AG09309 (cell line): Measurements from ENCODE around the gene SBSN.

ENCODE experiments used
- DNase-seq: peaks from one replicate; pipeline ENCODE4 v3.0.0-alpha.2; 2010; ENCODE audit warnings: low read depth
- H3K4me3 ChIP-seq: 2 replicates; pipeline ENCODE4 v1.5.1; 2011; ENCODE audit warnings: mild to moderate bottlenecking, low read depth, low read length, moderate library complexity; ENCODE audit not compliant: control insufficient read depth
- CTCF ChIP-seq: IDR thresholded peaks from 2 replicates; pipeline ENCODE4 v1.5.1; 2011; ENCODE audit warnings: mild to moderate bottlenecking, low read depth, low read length, inconsistent platforms; ENCODE audit not compliant: insufficient read depth, control insufficient read depth; ENCODE audit errors: missing control alignments

The SBSN gene

GRCh38 chr19:35531291-35531690, 3.2 kb upstream of the SBSN start:
- TF ChIP-seq CTCF: no peak
- H3K4me3 ChIP-seq: no peak overlapping the region
- DNase-seq: no peak

- TF ChIP-seq CTCF: no peak
- H3K4me3 ChIP-seq: no peak overlapping the region
- DNase-seq: no peak
These were observed 1.4 kb upstream of the SBSN start for GRCh38 chr19:35529241-35530218.

DNA sequence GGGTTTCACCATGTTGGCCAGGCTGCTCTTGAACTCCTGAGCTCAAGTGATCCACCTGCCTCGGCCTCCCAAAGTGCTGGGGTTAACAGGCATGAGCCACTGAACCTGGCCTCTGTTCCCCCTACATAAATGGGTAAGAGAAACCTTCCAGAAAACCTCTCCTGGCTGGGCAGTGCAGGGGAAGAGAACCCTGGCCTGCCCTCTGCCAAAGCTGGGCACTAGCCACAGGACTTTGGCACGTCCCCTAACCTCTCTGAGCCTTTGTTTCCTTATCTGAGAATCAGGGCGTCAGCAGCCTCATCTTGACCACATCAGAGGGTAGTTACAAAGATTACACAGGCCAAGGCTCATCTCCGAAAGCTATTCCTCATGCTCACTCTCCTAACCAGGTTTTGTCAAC, 2.2 kb downstream of the SBSN start:
- no peak for DNase-seq
- H3K4me3 ChIP-seq: no peak overlapping the region
- no peak for TF ChIP-seq CTCF

- DNase-seq: no peak
- no peak overlapping the region for H3K4me3 ChIP-seq
- no peak for TF ChIP-seq CTCF
These were observed 3.8 kb downstream of the SBSN start for GRCh38 chr19:35524181-35524837.

- TF ChIP-seq CTCF: no peak
- DNase-seq: no peak
- H3K4me3 ChIP-seq: no peak overlapping the region
These were observed 5.3 kb downstream of the SBSN start for GRCh38 chr19:35522745-35523327.

- no peak overlapping the region for H3K4me3 ChIP-seq
- DNase-seq: no peak
- TF ChIP-seq CTCF: no peak
These were observed 6.9 kb downstream of the SBSN start for GRCh38 chr19:35521124-35521743.
